DOHH2 (cell line): ENCODE results near the gene TTI1.

Experiments
- CTCF ChIP-seq: fragments of 200-600 bp; sonication (generic); IDR thresholded peaks from one replicate; pipeline ENCODE4 v1.5.1; 2014; ENCODE audit warnings: antibody characterized with exemption, mild to moderate bottlenecking, low read depth, low read length; ENCODE audit not compliant: poor library complexity, severe bottlenecking
- EZH2phosphoT487 ChIP-seq: fragments of 200-600 bp; sonication (generic); IDR thresholded peaks from 2 replicates; pipeline ENCODE4 v1.6.1; 2017; ENCODE audit warnings: borderline replicate concordance, mild to moderate bottlenecking, antibody characterized with exemption, low read length, moderate library complexity, mixed read lengths

- peak; percentile 78 for TF ChIP-seq CTCF
- TF ChIP-seq EZH2phosphoT487, result no peak
These were observed 40.2 kb upstream of the TTI1 start for GRCh38 chr20:38073307-38074071.
